Nephron progenitor cell (in vitro differentiated cells): ENCODE data around the gene ANKRD63.

Source experiments
- DNase-seq: peaks from one replicate; pipeline ENCODE4 v3.0.0; 2021
- H3K27ac Mint-ChIP-seq: 2 replicates; pipeline ENCODE4 v1.8.0; 2021; ENCODE audit warnings: mild to moderate bottlenecking, moderate library complexity, mixed read lengths
- H3K27me3 Mint-ChIP-seq: 2 replicates; pipeline ENCODE4 v1.8.0; 2021; ENCODE audit warnings: mild to moderate bottlenecking, low read depth, mixed read lengths; ENCODE audit not compliant: poor library complexity
- H3K36me3 Mint-ChIP-seq: 2 replicates; pipeline ENCODE4 v1.8.0; 2021; ENCODE audit warnings: low read depth, mixed read lengths
- H3K4me1 Mint-ChIP-seq: 2 replicates; pipeline ENCODE4 v1.8.0; 2021; ENCODE audit warnings: mixed read lengths
- H3K4me3 Mint-ChIP-seq: 2 replicates; pipeline ENCODE4 v1.8.0; 2021; ENCODE audit warnings: mild to moderate bottlenecking, moderate library complexity, mixed read lengths
- H3K9me3 Mint-ChIP-seq: 2 replicates; pipeline ENCODE4 v1.8.0; 2021; ENCODE audit warnings: mild to moderate bottlenecking, moderate library complexity, mixed read lengths
- CTCF ChIP-seq: fragments of 200-600 bp; sonication (generic); IDR thresholded peaks from 2 replicates; pipeline ENCODE4 v1.5.0; 2021; ENCODE audit warnings: antibody characterized with exemption

The ANKRD63 gene

GRCh38 chr15:40254452-40254851 lies 28.4 kb downstream of the ANKRD63 start:
- Mint-ChIP-seq H3K4me1 (peaks cover 57% of the 10 kb centered on the region), H3K9me3 (no peaks in the 10 kb centered on the region), H3K27ac (no peak overlapping the region), H3K36me3 (no peaks in the 10 kb centered on the region), H3K27me3 (peaks cover 64% of the 10 kb centered on the region), H3K4me3 (no peak overlapping the region)
- TF ChIP-seq CTCF: no peak
- DNase-seq: no peak

GRCh38 chr15:40253167-40253790 lies 29.6 kb downstream of the ANKRD63 start:
- no peak for DNase-seq
- no peak overlapping the region for H3K27ac Mint-ChIP-seq

GRCh38 chr15:40252438-40253166 lies 30.3 kb downstream of the ANKRD63 start:
- DNase-seq: peak; percentile 66
- no peak for TF ChIP-seq CTCF
- H3K36me3 Mint-ChIP-seq: no peaks in the 10 kb centered on the region
- no peak overlapping the region for H3K27ac Mint-ChIP-seq
- no peaks in the 10 kb centered on the region for H3K9me3 Mint-ChIP-seq
- peak overlapping the region; percentile 80 for H3K4me3 Mint-ChIP-seq
- H3K27me3 Mint-ChIP-seq: peaks cover 73% of the 10 kb centered on the region
- peaks cover 40% of the 10 kb centered on the region for H3K4me1 Mint-ChIP-seq

More at GRCh38 chr15:40253167-40253790, 29.6 kb downstream of the ANKRD63 start:
- peaks cover 73% of the 10 kb centered on the region for H3K27me3 Mint-ChIP-seq
- H3K9me3 Mint-ChIP-seq: no peaks in the 10 kb centered on the region
- H3K36me3 Mint-ChIP-seq: no peaks in the 10 kb centered on the region
- H3K4me3 Mint-ChIP-seq: peak overlapping the region; percentile 80
- TF ChIP-seq CTCF: no peak
- peaks cover 46% of the 10 kb centered on the region for H3K4me1 Mint-ChIP-seq

GRCh38 chr15:40252141-40252437 lies 30.8 kb downstream of the ANKRD63 start:
- H3K4me1 Mint-ChIP-seq: peaks cover 36% of the 10 kb centered on the region
- peak overlapping the region; percentile 25 for H3K4me3 Mint-ChIP-seq
- peak; percentile 32 for DNase-seq
- H3K36me3 Mint-ChIP-seq: no peaks in the 10 kb centered on the region
- no peak overlapping the region for H3K27ac Mint-ChIP-seq
- H3K9me3 Mint-ChIP-seq: no peaks in the 10 kb centered on the region
- peaks cover 77% of the 10 kb centered on the region for H3K27me3 Mint-ChIP-seq
- no peak for TF ChIP-seq CTCF

GRCh38 chr15:40251486-40252140 lies 31.3 kb downstream of the ANKRD63 start:
- peaks cover 31% of the 10 kb centered on the region for H3K4me1 Mint-ChIP-seq
- no peaks in the 10 kb centered on the region for H3K9me3 Mint-ChIP-seq
- no peak for DNase-seq
- no peak overlapping the region for H3K27ac Mint-ChIP-seq
- H3K27me3 Mint-ChIP-seq: peaks cover 77% of the 10 kb centered on the region
- TF ChIP-seq CTCF: no peak
- peak overlapping the region; percentile 25 for H3K4me3 Mint-ChIP-seq
- H3K36me3 Mint-ChIP-seq: no peaks in the 10 kb centered on the region
